Thymus (tissue), 11 donors: Measurements from ENCODE around the gene KCNJ5. TPM values are rescaled to one million over a fixed set of nuclear protein-coding genes. Genes with fewer than 3 reads are reported as not detected.
"Not testable (repeated sequence)": the region's sequence is repeated elsewhere in the genome, so short reads cannot be mapped to it uniquely, and the experiment has no call there.

Experiments
- DNase-seq, 9 donors: peaks; one replicate each; pipeline ENCODE4 v3.0.0-alpha.2; 2013; ENCODE audit warnings: low spot score in 9 of 9, low read depth in 6 of 9, missing footprints in 1 of 9
- H3K27ac ChIP-seq, 2 donors: one replicate each; pipeline ENCODE4 v1.5.1; 2013; ENCODE audit warnings: control low read depth in 1 of 2, low read depth in 1 of 2, low read length in 1 of 2, mild to moderate bottlenecking in 1 of 2, moderate library complexity in 1 of 2
- H3K27me3 ChIP-seq, 2 donors: one replicate each; pipeline ENCODE4 v1.5.1; 2013; ENCODE audit warnings: low read length in 1 of 2; ENCODE audit not compliant: control insufficient read depth in 2 of 2, insufficient read depth in 1 of 2
- H3K36me3 ChIP-seq, 2 donors: one replicate each; pipeline ENCODE4 v1.5.1; 2013; ENCODE audit warnings: low read length in 1 of 2, mild to moderate bottlenecking in 1 of 2, moderate library complexity in 1 of 2; ENCODE audit not compliant: control insufficient read depth in 2 of 2, insufficient read depth in 2 of 2
- H3K4me1 ChIP-seq, 2 donors: one replicate each; pipeline ENCODE4 v1.5.1; 2013; ENCODE audit warnings: low read length in 2 of 2; ENCODE audit not compliant: control insufficient read depth in 2 of 2, insufficient read depth in 2 of 2
- H3K4me3 ChIP-seq, 2 donors: one replicate each; pipeline ENCODE4 v1.5.1; 2013; ENCODE audit warnings: low read length in 2 of 2, control low read depth in 1 of 2, mild to moderate bottlenecking in 1 of 2
- H3K9me3 ChIP-seq, 2 donors: one replicate each; pipeline ENCODE4 v1.5.1; 2013; ENCODE audit warnings: low read length in 1 of 2, mild to moderate bottlenecking in 1 of 2; ENCODE audit not compliant: control insufficient read depth in 2 of 2, insufficient read depth in 1 of 2
- WGBS: extraction: QIAGEN DNeasy Blood & Tissue Kit; methylation state at CpG from one replicate; pipeline ENCODE4 v1.1.7; 2013; 5-methylcytosine and 5-hydroxymethylcytosine counted together
- polyA plus RNA-seq: library from polyadenylated mRNA; stranded (reverse); fragments of 200-250 nt; gene quantifications from one replicate; pipeline ENCODE4 v1.2.3, GENCODE V29; 2013
- total RNA-seq: library from RNA; stranded (reverse); fragments of 120-200 nt; gene quantifications from one replicate; pipeline ENCODE4 v1.2.4, GENCODE V29; 2013
- donor health status: healthy.

The KCNJ5 gene
- total and polyA plus RNA-seq, 2 donors: 0.55 to 7.2 TPM

- WGBS: 94% methylated on average over 5 of the region's 5 CpGs
- Histone ChIP-seq H3K36me3 (no peaks in the 10 kb centered on the region), H3K4me3 (no peak overlapping the region), H3K27ac (peak overlapping the region in 1 of 2 donors; percentile 26), H3K9me3 (no peaks in the 10 kb centered on the region), H3K4me1 (peaks cover 0 to 18% of the 10 kb centered on the region in 2 donors), H3K27me3 (peaks cover 0 to 22% of the 10 kb centered on the region in 2 donors)
- DNase-seq: no peak
Observed at GRCh38 chr11:128913806-128914205, 22.6 kb downstream of the KCNJ5 start.

- 84% methylated on average over 18 of the region's 18 CpGs for WGBS
- H3K9me3 ChIP-seq: no peaks in the 10 kb centered on the region
- H3K27ac ChIP-seq: peak overlapping the region; percentile 60 to 68
- peaks cover 0 to 17% of the 10 kb centered on the region in 2 donors for H3K27me3 ChIP-seq
- H3K4me1 ChIP-seq: peaks cover 0 to 17% of the 10 kb centered on the region in 2 donors
- H3K4me3 ChIP-seq: no peak overlapping the region
- no peak for DNase-seq
- H3K36me3 ChIP-seq: no peaks in the 10 kb centered on the region
Observed at GRCh38 chr11:128914216-128915148, 23.3 kb downstream of the KCNJ5 start.

- 90% methylated on average over 6 of the region's 6 CpGs for WGBS
- H3K9me3 ChIP-seq: no peaks in the 10 kb centered on the region
- peak overlapping the region in 1 of 2 donors; percentile 17 for H3K27ac ChIP-seq
- DNase-seq: no peak
- peaks cover 0 to 16% of the 10 kb centered on the region in 2 donors for H3K27me3 ChIP-seq
- H3K36me3 ChIP-seq: no peaks in the 10 kb centered on the region
- no peak overlapping the region for H3K4me3 ChIP-seq
- H3K4me1 ChIP-seq: peaks cover 0 to 17% of the 10 kb centered on the region in 2 donors
Observed at GRCh38 chr11:128915149-128915521, 24.0 kb downstream of the KCNJ5 start.

GRCh38 chr11:128916037-128916572 lies 24.9 kb downstream of the KCNJ5 start:
- Histone ChIP-seq H3K27me3 (peaks cover 0 to 15% of the 10 kb centered on the region in 2 donors), H3K9me3 (no peaks in the 10 kb centered on the region), H3K4me3 (no peak overlapping the region), H3K4me1 (peaks cover 0 to 17% of the 10 kb centered on the region in 2 donors), H3K36me3 (no peaks in the 10 kb centered on the region), H3K27ac (no peak overlapping the region)
- WGBS: 64% methylated on average over 3 of the region's 3 CpGs
- DNase-seq: no peak

- H3K27ac ChIP-seq: no peak overlapping the region
- DNase-seq: no peak
- peaks cover 0 to 15% of the 10 kb centered on the region in 2 donors for H3K27me3 ChIP-seq
- no peaks in the 10 kb centered on the region for H3K9me3 ChIP-seq
- H3K4me3 ChIP-seq: no peak overlapping the region
- peaks cover 0 to 17% of the 10 kb centered on the region in 2 donors for H3K4me1 ChIP-seq
- WGBS: 81% methylated on average over 2 of the region's 2 CpGs
- no peaks in the 10 kb centered on the region for H3K36me3 ChIP-seq
Observed at GRCh38 chr11:128916681-128917080, 25.5 kb downstream of the KCNJ5 start.

- no peak for DNase-seq
- Histone ChIP-seq H3K27ac (no peak overlapping the region), H3K4me1 (peaks cover 0 to 17% of the 10 kb centered on the region in 2 donors), H3K4me3 (no peak overlapping the region), H3K36me3 (no peaks in the 10 kb centered on the region), H3K27me3 (peaks cover 0 to 15% of the 10 kb centered on the region in 2 donors), H3K9me3 (no peaks in the 10 kb centered on the region)
- WGBS: 45% methylated on average over 5 of the region's 5 CpGs
Observed at GRCh38 chr11:128917144-128917724, 26.1 kb downstream of the KCNJ5 start.

- no peak for DNase-seq
- H3K36me3 ChIP-seq: no peaks in the 10 kb centered on the region
- peaks cover 0 to 19% of the 10 kb centered on the region in 2 donors for H3K4me1 ChIP-seq
- H3K27ac ChIP-seq: no peak overlapping the region
- 50% methylated on average over 5 of the region's 5 CpGs for WGBS
- no peak overlapping the region for H3K4me3 ChIP-seq
- peaks cover 0 to 12% of the 10 kb centered on the region in 2 donors for H3K27me3 ChIP-seq
- no peaks in the 10 kb centered on the region for H3K9me3 ChIP-seq
Observed at GRCh38 chr11:128919216-128919615, 28.1 kb downstream of the KCNJ5 start.

- H3K4me1 ChIP-seq: peaks cover 0 to 18% of the 10 kb centered on the region in 2 donors
- not testable (repeated sequence) for H3K9me3 ChIP-seq, DNase-seq, H3K4me3 ChIP-seq, H3K36me3 ChIP-seq, H3K27ac ChIP-seq
- peaks cover 0 to 14% of the 10 kb centered on the region in 2 donors for H3K27me3 ChIP-seq
- WGBS: 82% methylated on average over 7 of the region's 7 CpGs
Observed at GRCh38 chr11:128919635-128920034, 28.5 kb downstream of the KCNJ5 start.

GRCh38 chr11:128920666-128921065 lies 29.5 kb downstream of the KCNJ5 start:
- no peaks in the 10 kb centered on the region for H3K36me3 ChIP-seq
- no peak for DNase-seq
- H3K4me3 ChIP-seq: no peak overlapping the region
- H3K9me3 ChIP-seq: no peaks in the 10 kb centered on the region
- H3K27ac ChIP-seq: no peak overlapping the region
- H3K4me1 ChIP-seq: peaks cover 0 to 12% of the 10 kb centered on the region in 2 donors
- 98% methylated on average over 15 of the region's 15 CpGs for WGBS
- H3K27me3 ChIP-seq: peaks cover 0 to 19% of the 10 kb centered on the region in 2 donors
